ENCODE measurements around the gene ACR. TPM values are rescaled to one million over a fixed set of nuclear protein-coding genes. Genes with fewer than 3 reads are reported as not detected.

The ACR gene
- total RNA-seq, 4 donors from 2014 or later = not detected

DNA sequence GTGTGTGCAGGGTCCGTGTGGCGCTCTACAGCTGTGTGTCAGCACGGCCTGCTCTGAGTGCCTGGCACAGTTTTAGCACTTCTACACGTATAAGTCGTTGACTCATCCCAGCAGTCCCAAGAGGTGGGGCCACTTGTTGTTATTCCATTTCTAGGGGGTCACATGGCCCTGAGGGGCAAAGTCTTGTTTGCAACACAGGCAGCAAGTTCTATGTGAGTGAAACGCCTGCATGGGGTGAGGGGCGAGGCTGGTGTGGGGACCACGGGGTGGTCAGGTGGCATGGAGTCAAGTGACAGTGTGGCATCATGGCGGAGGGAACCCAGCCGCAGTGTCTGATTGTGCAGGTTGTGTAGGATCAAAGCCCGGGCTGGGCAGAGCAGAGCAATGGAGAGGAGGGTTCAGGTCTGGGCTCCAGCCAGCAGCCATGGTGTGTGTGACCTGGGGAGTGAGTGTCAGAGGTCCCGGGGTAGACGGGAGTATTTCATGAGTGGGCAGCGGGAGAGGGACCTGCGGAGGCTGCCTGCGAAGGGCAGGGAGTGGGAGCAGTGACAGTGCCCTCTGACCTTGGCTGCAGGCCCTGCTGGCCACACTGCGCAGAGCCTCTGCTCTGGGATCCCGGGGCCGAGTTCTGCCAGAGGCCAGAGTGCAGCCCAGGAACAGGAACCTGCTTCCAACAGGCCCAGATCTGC is 37.5 kb upstream of the ACR start:
- peaks cover 4% of the 10 kb centered on the region for H3K27me3 ChIP-seq
- H3K4me1 ChIP-seq = peaks cover 28% of the 10 kb centered on the region
- H3K27ac ChIP-seq = no peak overlapping the region
- H3K36me3 ChIP-seq = peaks cover 6% of the 10 kb centered on the region
- peak; percentile 63 to 74 for DNase-seq (ENCODE audit: low spot score in 2 of 2)
- 79% methylated on average over 16 of the region's 19 CpGs for WGBS
- TF ChIP-seq, protein P1, sequence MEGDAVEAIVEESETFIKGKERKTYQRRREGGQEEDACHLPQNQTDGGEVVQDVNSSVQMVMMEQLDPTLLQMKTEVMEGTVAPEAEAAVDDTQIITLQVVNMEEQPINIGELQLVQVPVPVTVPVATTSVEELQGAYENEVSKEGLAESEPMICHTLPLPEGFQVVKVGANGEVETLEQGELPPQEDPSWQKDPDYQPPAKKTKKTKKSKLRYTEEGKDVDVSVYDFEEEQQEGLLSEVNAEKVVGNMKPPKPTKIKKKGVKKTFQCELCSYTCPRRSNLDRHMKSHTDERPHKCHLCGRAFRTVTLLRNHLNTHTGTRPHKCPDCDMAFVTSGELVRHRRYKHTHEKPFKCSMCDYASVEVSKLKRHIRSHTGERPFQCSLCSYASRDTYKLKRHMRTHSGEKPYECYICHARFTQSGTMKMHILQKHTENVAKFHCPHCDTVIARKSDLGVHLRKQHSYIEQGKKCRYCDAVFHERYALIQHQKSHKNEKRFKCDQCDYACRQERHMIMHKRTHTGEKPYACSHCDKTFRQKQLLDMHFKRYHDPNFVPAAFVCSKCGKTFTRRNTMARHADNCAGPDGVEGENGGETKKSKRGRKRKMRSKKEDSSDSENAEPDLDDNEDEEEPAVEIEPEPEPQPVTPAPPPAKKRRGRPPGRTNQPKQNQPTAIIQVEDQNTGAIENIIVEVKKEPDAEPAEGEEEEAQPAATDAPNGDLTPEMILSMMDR (IDR thresholded peaks at IDR 0.05) = no peak
- TF ChIP-seq POLR2A (IDR thresholded peaks at IDR 0.05) (no peak), EP300 (IDR thresholded peaks at IDR 0.05) (no peak), POLR2AphosphoS5 (IDR thresholded peaks at IDR 0.05) (no peak)
- H3K4me3 ChIP-seq = no peak overlapping the region
- no peaks in the 10 kb centered on the region for H3K9me3 ChIP-seq

DNA sequence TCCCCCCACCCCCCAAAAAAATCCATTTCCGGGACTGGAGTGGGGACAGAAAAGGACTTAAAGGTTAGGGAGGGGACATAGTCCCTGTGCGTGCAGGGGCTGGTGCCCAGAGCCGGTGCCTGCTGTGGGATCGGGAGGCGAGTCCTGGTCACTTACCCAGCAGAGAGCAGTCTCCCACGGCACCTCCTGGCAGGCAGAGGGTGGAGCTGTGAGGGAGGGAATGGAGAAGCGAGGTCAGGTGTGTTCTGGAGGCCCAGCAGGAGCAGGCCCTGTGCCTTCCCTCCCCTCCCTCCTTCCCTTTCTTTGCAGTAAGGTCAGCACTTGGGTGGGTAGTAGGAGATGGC is 37.0 kb upstream of the ACR start:
- Histone ChIP-seq H3K4me1 (peaks cover 25% of the 10 kb centered on the region), H3K9me3 (no peaks in the 10 kb centered on the region), H3K27ac (no peak overlapping the region), H3K4me3 (no peak overlapping the region), H3K27me3 (peaks cover 4% of the 10 kb centered on the region), H3K36me3 (peaks cover 6% of the 10 kb centered on the region)
- 42% methylated on average over 7 of the region's 7 CpGs for WGBS
- TF ChIP-seq POLR2A (IDR thresholded peaks at IDR 0.05) (no peak), EP300 (IDR thresholded peaks at IDR 0.05) (no peak), POLR2AphosphoS5 (IDR thresholded peaks at IDR 0.05) (no peak)
- TF ChIP-seq, protein P1 (IDR thresholded peaks at IDR 0.05) = no peak
- DNase-seq (ENCODE audit: low spot score in 2 of 2) = peak; percentile 55 to 72

DNA sequence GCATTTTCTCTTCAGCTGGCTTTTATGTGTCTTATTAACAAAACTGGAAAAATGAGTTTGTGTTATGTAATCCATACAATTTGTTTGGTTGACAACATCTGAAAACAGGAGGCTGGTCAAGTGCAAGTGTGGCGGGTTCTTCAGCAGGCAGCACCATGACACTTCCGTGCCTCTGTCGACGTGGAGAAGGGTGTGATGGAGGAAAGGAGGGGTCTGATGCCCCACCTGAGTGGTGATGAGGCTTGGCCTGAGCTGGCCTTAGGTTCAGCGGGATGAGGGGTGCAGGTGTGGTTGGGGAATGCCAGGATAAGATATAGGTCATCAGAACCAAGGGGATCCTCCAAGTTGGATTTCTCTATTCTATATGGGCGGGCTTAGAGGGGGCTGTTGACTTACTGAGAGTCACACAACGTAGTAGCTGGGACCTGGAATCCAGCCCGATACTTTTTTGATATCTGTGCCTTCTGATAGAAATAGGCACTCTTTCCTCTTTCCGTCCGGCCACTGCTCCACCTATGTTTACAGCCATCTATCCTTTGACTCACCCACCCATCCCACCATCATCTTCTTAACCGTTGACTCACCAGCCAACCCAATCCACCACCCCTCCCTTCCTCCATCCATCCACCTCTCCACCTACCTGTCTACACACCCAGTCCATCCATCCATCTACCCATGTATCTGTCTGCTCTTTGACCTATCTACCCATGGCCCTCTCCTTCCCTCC is 36.4 kb upstream of the ACR start:
- Histone ChIP-seq H3K4me1 (peaks cover 20% of the 10 kb centered on the region), H3K4me3 (no peak overlapping the region), H3K27ac (no peak overlapping the region), H3K36me3 (peaks cover 6% of the 10 kb centered on the region), H3K9me3 (no peaks in the 10 kb centered on the region), H3K27me3 (peaks cover 4% of the 10 kb centered on the region)
- DNase-seq (ENCODE audit: low spot score in 2 of 2) = no peak
- WGBS = 84% methylated on average over 11 of the region's 11 CpGs
- TF ChIP-seq, protein P1 (IDR thresholded peaks at IDR 0.05) = no peak
- TF ChIP-seq POLR2A (IDR thresholded peaks at IDR 0.05) (no peak), EP300 (IDR thresholded peaks at IDR 0.05) (no peak), POLR2AphosphoS5 (IDR thresholded peaks at IDR 0.05) (no peak)

DNA sequence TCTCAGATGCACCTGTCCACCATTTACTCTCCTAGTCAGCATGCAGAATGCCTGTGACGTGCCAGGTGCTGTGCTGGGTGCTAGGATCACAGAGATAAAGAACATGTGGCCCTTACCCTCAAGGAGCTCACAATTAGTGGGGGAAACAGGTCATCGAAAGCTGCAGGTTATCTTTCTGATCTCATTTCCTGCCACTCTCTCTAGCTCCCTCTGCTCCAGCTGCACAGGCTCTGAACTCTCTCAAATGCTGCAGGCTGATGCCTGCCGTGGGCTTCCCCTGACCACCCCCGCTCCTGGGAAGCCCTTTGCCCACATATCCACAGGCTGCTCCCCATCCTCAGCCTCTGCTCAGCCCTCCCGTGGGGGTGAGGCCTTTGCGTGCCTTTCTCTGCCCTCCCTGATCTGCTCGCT is 35.7 kb upstream of the ACR start:
- DNase-seq (ENCODE audit: low spot score in 2 of 2) = peak in 1 of 2 donors; percentile 60
- TF ChIP-seq POLR2A (IDR thresholded peaks at IDR 0.05) (no peak), EP300 (IDR thresholded peaks at IDR 0.05) (no peak), POLR2AphosphoS5 (IDR thresholded peaks at IDR 0.05) (no peak)
- TF ChIP-seq, protein P1 (IDR thresholded peaks at IDR 0.05) = no peak
- WGBS = 80% methylated on average over 7 of the region's 7 CpGs
- Histone ChIP-seq H3K9me3 (no peaks in the 10 kb centered on the region), H3K27ac (no peak overlapping the region), H3K36me3 (peaks cover 6% of the 10 kb centered on the region), H3K4me3 (no peak overlapping the region), H3K27me3 (peaks cover 4% of the 10 kb centered on the region), H3K4me1 (peaks cover 14% of the 10 kb centered on the region)
